ENCODE data around the gene ABCA10. TPM values are rescaled to one million over a fixed set of nuclear protein-coding genes. Genes with fewer than 3 reads are reported as not detected.

The ABCA10 gene
- total and polyA plus RNA-seq, 2 of the 13 experiments (the other 11 are each of a cell fraction or from before 2014, with no cell fraction given): 0.02 to 0.08 TPM

GRCh38 chr17:69098625-69099024 lies 130.0 kb downstream of the ABCA10 start (continued):
- TF ChIP-seq BRD4 (CRISPR knock-in tag; IDR thresholded peaks at IDR 0.05): no peak
- no peak for TF ChIP-seq GABPB1 (CRISPR knock-in tag; IDR thresholded peaks at IDR 0.05)
- no peak for TF ChIP-seq HMG20A (CRISPR knock-in tag; IDR thresholded peaks at IDR 0.05; ENCODE audit: borderline replicate concordance)
- TF ChIP-seq CENPX (CRISPR knock-in tag; IDR thresholded peaks at IDR 0.05): no peak
- TF ChIP-seq FOXK1 (CRISPR knock-in tag; IDR thresholded peaks at IDR 0.05; ENCODE audit: borderline replicate concordance, low read depth): no peak

Small RNAs within 50 kb of the gene (microRNA-seq; reads per million reads assigned to microRNA genes)
- gene MIR4524A (not detected), gene MIR4524B (not detected)

Small RNAs within 50 kb of the gene (small RNA-seq; reads per million reads assigned to genes)
- 0 reads per million in 3 experiments for gene MIR4524B (ENCODE audit: insufficient read depth in 2 of 3, insufficient read length in 3 of 3, low read depth in 2 of 3, low replicate concordance in 1 of 3)

Other genes with a start within 250 kb of the ABCA10 start
- gene ABCA9, start 167.9 kb downstream of the ABCA10 start, total RNA-seq (2016; rRNA removed; fragmentation: Illumina TruSeq; extraction: Trizol): 0.04 TPM in 1 of 2 replicates, not detected in the other
- 0.03 TPM in 1 of 2 replicates, not detected in the other for gene ABCA9, start 167.9 kb downstream of the ABCA10 start, polyA plus RNA-seq (2011; rRNA removed)
- 0.11 TPM in 1 of 2 replicates, not detected in the other for gene ABCA6, start 86.9 kb downstream of the ABCA10 start, total RNA-seq (2016; rRNA removed; fragmentation: Illumina TruSeq; extraction: Trizol)
- 0.05 and 0.17 TPM in 2 replicates for gene ABCA6, start 86.9 kb downstream of the ABCA10 start, polyA plus RNA-seq (2011; rRNA removed)
- gene ABCA5, start 98.3 kb upstream of the ABCA10 start, total RNA-seq (2016; rRNA removed; fragmentation: Illumina TruSeq; extraction: Trizol): 6.0 and 10.1 TPM in 2 replicates
- 9.7 and 12.2 TPM in 2 replicates for gene ABCA5, start 98.3 kb upstream of the ABCA10 start, polyA plus RNA-seq (2011; rRNA removed)
- 33.6 and 48.4 TPM in 2 replicates for gene MAP2K6, start 185.9 kb upstream of the ABCA10 start, total RNA-seq (2016; rRNA removed; fragmentation: Illumina TruSeq; extraction: Trizol)
- gene MAP2K6, start 185.9 kb upstream of the ABCA10 start, polyA plus RNA-seq (2011; rRNA removed): 3.5 and 5.1 TPM in 2 replicates